HepG2 (cell line): ENCODE measurements around the gene VKORC1L1. TPM values are rescaled to one million over a fixed set of nuclear protein-coding genes. Genes with fewer than 3 reads are reported as not detected.

Experiments used
- ATAC-seq: fragments of 200-7000 bp; cut with Tn5 transposase; 3 replicates; pipeline ENCODE4 v1.9.1; 2020; ENCODE audit warnings: mild to moderate bottlenecking, moderate library complexity
- BruUV-seq: library from RNA; stranded (reverse); fragments of 400-500 nt; replicated peaks from 2 replicates; lab custom pipeline; 2021; lab: Mats Ljungman, UMichigan
- CTCF ChIA-PET: fragments of 300-600 bp; formaldehyde crosslinking; extraction: SDS; loops from one replicate; lab custom pipeline; 2021; ENCODE audit warnings: low total read pairs, inconsistent platforms, low intra/inter-chr PET ratio; lab: Yijun Ruan, JAX
- POLR2A ChIA-PET: fragments of 350-600 bp; sonication (Branson Sonifier 250); formaldehyde crosslinking; loops from one replicate; lab custom pipeline; 2020; ENCODE audit warnings: antibody characterized with exemption, inconsistent platforms; lab: Yijun Ruan, JAX
- DNase-seq: peaks from one replicate; pipeline ENCODE4 v3.0.0-alpha.2; 2015; ENCODE audit warnings: low spot score
- FAIRE-seq: peaks from 3 replicates; lab custom pipeline; 2011; peaks lifted over from hg19 to GRCh38; lab: Jason Lieb, UNC
- H2AFZ ChIP-seq: one replicate; pipeline ENCODE4 v1.6.1; 2011; ENCODE audit warnings: low read length, inconsistent platforms
- H3K27ac ChIP-seq: fragments of 300-600 bp; 3 replicates; pipeline ENCODE4 v1.8.0; 2011; ENCODE audit warnings: mixed run types, mild to moderate bottlenecking, mixed read lengths, low read length, inconsistent platforms; ENCODE audit not compliant: insufficient read depth; ENCODE audit errors: extremely low read length
- H3K27me3 ChIP-seq, 2 experiments: fragments of 200-600 bp in 1 of 2; 2 replicates in 1 of 2; 3 replicates in 1 of 2; pipeline versions ENCODE4 v1.6.0 to v1.8.0; 2011; ENCODE audit warnings: low read length in 2 of 2, mild to moderate bottlenecking in 2 of 2, moderate library complexity in 2 of 2, inconsistent platforms in 1 of 2; ENCODE audit not compliant: insufficient read depth in 2 of 2, control insufficient read depth in 1 of 2
- H3K36me3 ChIP-seq, 2 experiments: fragments of 200-600 bp in 1 of 2; replicated peaks in 1 of 2; 2 replicates in 1 of 2; 3 replicates in 1 of 2; pipeline versions ENCODE4 v1.5.1 to v1.8.0; 2011; ENCODE audit warnings: low read length in 2 of 2, inconsistent platforms in 1 of 2; ENCODE audit not compliant: insufficient read depth in 2 of 2, control insufficient read depth in 1 of 2
- H3K4me1 ChIP-seq: 2 replicates; pipeline ENCODE4 v1.5.1; 2012; ENCODE audit warnings: low read length, inconsistent platforms; ENCODE audit not compliant: insufficient read depth
- H3K4me2 ChIP-seq: 2 replicates; pipeline ENCODE4 v1.6.0; 2011; ENCODE audit warnings: low read depth, low read length, inconsistent platforms
- H3K4me3 ChIP-seq, 3 experiments: fragments of 200-600 bp in 1 of 3; sonication (generic), shearing (Covaris generic) in 1 of 3; replicated peaks in 1 of 3; 2 replicates each; pipeline ENCODE4 v1.5.1; 2011 to 2016; ENCODE audit warnings: low read length in 3 of 3, inconsistent platforms in 2 of 3, low read depth in 2 of 3, mild to moderate bottlenecking in 2 of 3, control low read depth in 1 of 3, mixed read lengths in 1 of 3; ENCODE audit not compliant: insufficient read depth in 1 of 3
- H3K79me2 ChIP-seq: one replicate; pipeline ENCODE4 v1.6.1; 2011; ENCODE audit warnings: low read length, inconsistent platforms; ENCODE audit not compliant: insufficient read depth
- H3K9ac ChIP-seq: 2 replicates; pipeline ENCODE4 v1.6.0; 2011; ENCODE audit warnings: mild to moderate bottlenecking, low read depth, low read length, inconsistent platforms; ENCODE audit not compliant: insufficient read depth
- H3K9me3 ChIP-seq: 2 replicates; pipeline ENCODE4 v1.5.1; 2012; ENCODE audit warnings: mild to moderate bottlenecking, low read length
- H4K20me1 ChIP-seq: 2 replicates; pipeline ENCODE4 v1.6.0; 2011; ENCODE audit warnings: inconsistent platforms, mild to moderate bottlenecking, low read length, moderate library complexity; ENCODE audit not compliant: insufficient read depth
- HNRNPLL ChIP-seq: fragments of 200-400 bp; formaldehyde crosslinking; IDR thresholded peaks from 2 replicates; pipeline ENCODE4 v1.6.1; 2017; ENCODE audit warnings: mild to moderate bottlenecking, low read depth, low read length; ENCODE audit not compliant: poor library complexity, severe bottlenecking
- ISX ChIP-seq: sonication (generic); formaldehyde crosslinking; conservative IDR thresholded peaks from 2 replicates; pipeline ENCODE4 v1.5.0; 2020; ENCODE audit warnings: missing genetic modification reagents
- MAFK ChIP-seq, 2 experiments: IDR thresholded peaks in 1 of 2; conservative IDR thresholded peaks in 1 of 2; 2 replicates each; pipeline ENCODE4 v1.6.1; 2011; ENCODE audit warnings: improper control_type of control experiment in 2 of 2, low read length in 2 of 2
- MTF2 ChIP-seq: sonication (generic); formaldehyde crosslinking; IDR thresholded peaks from 2 replicates; pipeline ENCODE4 v1.5.0; 2020; ENCODE audit warnings: missing genetic modification reagents, borderline replicate concordance
- NFE2L2 ChIP-seq: fragments of 150-350 bp; IDR thresholded peaks from 2 replicates; pipeline ENCODE4 v1.6.1; 2014; ENCODE audit warnings: low read length
- ZFY ChIP-seq: sonication (generic); formaldehyde crosslinking; IDR thresholded peaks from 2 replicates; pipeline ENCODE4 v1.4.0; 2020; ENCODE audit warnings: missing genetic modification reagents
- ZNF713 ChIP-seq: sonication (generic); formaldehyde crosslinking; IDR thresholded peaks from 2 replicates; pipeline ENCODE4 v1.4.0; 2020; ENCODE audit warnings: mild to moderate bottlenecking, missing genetic modification reagents
- WGBS: methylation state at CpG from one replicate; pipeline ENCODE4 v1.1.6; 2017; ENCODE audit warnings: low lambda C conversion rate; 5-methylcytosine and 5-hydroxymethylcytosine counted together
- in situ Hi-C: cut with HindIII; loops from 2 replicates; pipeline ENCODE4 v1.10.0; 2017; ENCODE audit warnings: low pct_unique_long_range_greater_than_20kb; ENCODE audit not compliant: extremely low pct_ligation_motif_present
- intact Hi-C: fragments of 100-400 bp; cut with micrococcal nuclease; formaldehyde crosslinking; loops from one replicate; pipeline ENCODE4 v1.10.0; 2022; ENCODE audit not compliant: unreplicated experiment
- polyA plus RNA-seq, 8 experiments: library from polyadenylated mRNA; depleted of rRNA in 3 of 8; stranded (reverse) in 7 of 8; unstranded in 1 of 8; fragments of >200 nt; fragmentation: Illumina TruSeq in 4 of 8; extraction: Trizol in 4 of 8; gene quantifications; 2 replicates each; pipeline versions ENCODE4 v1.2.1 to v1.2.3, GENCODE V29; 2011 to 2016; ENCODE audit warnings: low read depth in 4 of 8, missing spikeins in 1 of 8, mixed read lengths in 1 of 8; ENCODE audit not compliant: insufficient read depth in 1 of 8
- total RNA-seq, 5 experiments: library from RNA; depleted of rRNA; stranded (reverse); fragments of >200 nt; fragmentation: Illumina TruSeq; extraction: Trizol; gene quantifications; 2 replicates each; pipeline ENCODE4 v1.2.3, GENCODE V29; 2016; ENCODE audit warnings: low read depth in 1 of 5

Gene VKORC1L1
- total and polyA plus RNA-seq, 2 of the 13 experiments (the other 11 are each of a cell fraction or from before 2014, with no cell fraction given), result 13.9 to 16.5 TPM

GRCh38 chr7:65967361-65968155, 94.7 kb downstream of the VKORC1L1 start:
- Histone ChIP-seq H3K36me3 (peaks cover 17 to 63% of the 10 kb centered on the region in 2 experiments; a peak in 4 of 5 replicates), H3K9me3 (no peaks in the 10 kb centered on the region), H3K79me2 (no peaks in the 10 kb centered on the region), H3K27me3 (no peaks in the 10 kb centered on the region), H3K4me3 (no peak overlapping the region), H2AFZ (no peak overlapping the region), H3K27ac (no peak overlapping the region), H3K9ac (no peak overlapping the region), H4K20me1 (no peaks in the 10 kb centered on the region), H3K4me2 (no peak overlapping the region), H3K4me1 (no peaks in the 10 kb centered on the region)
- no peak for FAIRE-seq
- BruUV-seq, result no TSS peak
- in situ Hi-C loops (no loop called here), intact Hi-C loops (no loop called here)
- ATAC-seq, result no peak
- TF ChIP-seq HNRNPLL (no peak), MAFK (conservative IDR thresholded peaks at IDR 0.05 in 1 of 2, IDR thresholded peaks at IDR 0.05 in 1 of 2; ENCODE audit: low read length in 2 of 2) (peak; percentile 23 to 29; a peak in 3 of 4 replicates), MTF2 (CRISPR knock-in tag) (no peak), ZFY (CRISPR knock-in tag) (no peak), ZNF713 (CRISPR knock-in tag) (no peak), NFE2L2 (peak; percentile 58), ISX (no peak)
- ChIA-PET CTCF (no interaction called here), POLR2A (no interaction called here)
- DNase-seq, result no peak
- WGBS, result 95% methylated on average over 17 of the region's 17 CpGs
